DMS153 treated with DMSO at 0.1 percent for 48 hours (cell line): ENCODE data around the gene ADGRD1.
A peak's percentile ranks its signal among the peaks of the same experiment; 100 is the strongest.
"Not testable (repeated sequence)": the region's sequence is repeated elsewhere in the genome, so short reads cannot be mapped to it uniquely, and the experiment has no call there.

ENCODE experiments used
- DNase-seq: peaks from one replicate; lab custom pipeline; 2025; ENCODE audit not compliant: unreplicated experiment; lab: John Stamatoyannopoulos, UW

ADGRD1 gene

GRCh38 chr12:130937063-130937462 is 16.6 kb upstream of the ADGRD1 start:
- no peak for DNase-seq

- not testable (repeated sequence) for DNase-seq
Observed at GRCh38 chr12:130937546-130937945, 16.2 kb upstream of the ADGRD1 start.

GRCh38 chr12:130938186-130938585 is 15.5 kb upstream of the ADGRD1 start:
- no peak for DNase-seq

- DNase-seq: no peak
Observed at GRCh38 chr12:130944878-130945277, 8.8 kb upstream of the ADGRD1 start.

- DNase-seq: no peak
Observed at GRCh38 chr12:130945786-130946492, 7.8 kb upstream of the ADGRD1 start.

GRCh38 chr12:130947028-130947613 is 6.6 kb upstream of the ADGRD1 start:
- no peak for DNase-seq

GRCh38 chr12:130948136-130948535 is 5.6 kb upstream of the ADGRD1 start:
- peak; percentile 27 for DNase-seq

GRCh38 chr12:130948751-130949150 is 5.0 kb upstream of the ADGRD1 start:
- DNase-seq: no peak

- no peak for DNase-seq
Observed at GRCh38 chr12:130949806-130950205, 3.9 kb upstream of the ADGRD1 start.

- DNase-seq: no peak
Observed at GRCh38 chr12:130951636-130952035, 2.1 kb upstream of the ADGRD1 start.

GRCh38 chr12:130952171-130952954 is 1.3 kb upstream of the ADGRD1 start:
- no peak for DNase-seq

- no peak for DNase-seq
Observed at GRCh38 chr12:130954544-130954831, 781 bp downstream of the ADGRD1 start.

GRCh38 chr12:130955238-130955816 is 1.6 kb downstream of the ADGRD1 start:
- DNase-seq: no peak

- DNase-seq: no peak
Observed at GRCh38 chr12:130956009-130956408, 2.3 kb downstream of the ADGRD1 start.

GRCh38 chr12:130956456-130957303 is 3.0 kb downstream of the ADGRD1 start:
- DNase-seq: no peak

- no peak for DNase-seq
Observed at GRCh38 chr12:130957304-130957621, 3.6 kb downstream of the ADGRD1 start.

GRCh38 chr12:130958557-130959140 is 4.9 kb downstream of the ADGRD1 start:
- no peak for DNase-seq

- no peak for DNase-seq
Observed at GRCh38 chr12:130959632-130960031, 5.9 kb downstream of the ADGRD1 start.

- DNase-seq: no peak
Observed at GRCh38 chr12:130960058-130960457, 6.4 kb downstream of the ADGRD1 start.

- DNase-seq: no peak
Observed at GRCh38 chr12:130960787-130961186, 7.1 kb downstream of the ADGRD1 start.

- no peak for DNase-seq
Observed at GRCh38 chr12:130961921-130962451, 8.3 kb downstream of the ADGRD1 start.
